HepG2 (cell line): ENCODE data around the gene PSMB4. TPM values are rescaled to one million over a fixed set of nuclear protein-coding genes. Genes with fewer than 3 reads are reported as not detected.

Experiments
- CBFB ChIP-seq: sonication (generic); formaldehyde crosslinking; IDR thresholded peaks from 2 replicates; pipeline ENCODE4 v1.4.0; 2020; ENCODE audit warnings: missing genetic modification reagents
- ESRRA ChIP-seq: sonication (generic); formaldehyde crosslinking; IDR thresholded peaks from 2 replicates; pipeline ENCODE4 v1.5.1; 2020; ENCODE audit warnings: mild to moderate bottlenecking, low read depth, missing genetic modification reagents
- GATA4 ChIP-seq: sonication (generic); IDR thresholded peaks from 2 replicates; pipeline ENCODE4 v1.6.1; 2016; ENCODE audit warnings: antibody characterized with exemption, low read depth, borderline replicate concordance
- HDAC2 ChIP-seq: sonication (generic); formaldehyde crosslinking; IDR thresholded peaks from 2 replicates; pipeline ENCODE4 v1.4.0; 2020; ENCODE audit warnings: missing genetic modification reagents
- KMT2B ChIP-seq: IDR thresholded peaks from 2 replicates; pipeline ENCODE4 v1.6.1; 2016; ENCODE audit warnings: missing genetic modification reagents, missing compliant biosample characterization
- MYC ChIP-seq: sonication (generic); formaldehyde crosslinking; IDR thresholded peaks from 2 replicates; pipeline ENCODE4 v1.9.0; 2021; ENCODE audit warnings: missing genetic modification reagents, borderline replicate concordance
- NONO ChIP-seq, 2 experiments: fragments of 450-650 bp in 1 of 2; sonication (generic) in 1 of 2; formaldehyde crosslinking in 1 of 2; IDR thresholded peaks in 1 of 2; conservative IDR thresholded peaks in 1 of 2; 2 replicates each; pipeline versions ENCODE4 v1.6.1 to v1.8.0; 2017 to 2022; ENCODE audit warnings: mild to moderate bottlenecking in 1 of 2, missing genetic modification reagents in 1 of 2, moderate library complexity in 1 of 2
- NR2F2 ChIP-seq: IDR thresholded peaks from 2 replicates; pipeline ENCODE4 v1.6.1; 2012; ENCODE audit warnings: low read depth, inconsistent platforms, borderline replicate concordance
- POLR2AphosphoS5 ChIP-seq: IDR thresholded peaks from 2 replicates; pipeline ENCODE4 v1.6.1; 2012; ENCODE audit warnings: low read depth, low read length
- SMAD9 ChIP-seq: sonication (generic); formaldehyde crosslinking; IDR thresholded peaks from 2 replicates; pipeline ENCODE4 v1.5.1; 2020; ENCODE audit warnings: mild to moderate bottlenecking, missing genetic modification reagents
- SP1 ChIP-seq, 2 experiments: fragments of 450-650 bp in 1 of 2; sonication (generic) in 1 of 2; formaldehyde crosslinking in 1 of 2; IDR thresholded peaks; 2 replicates each; pipeline versions ENCODE4 v1.4.0 to v1.6.1; 2016 to 2020; ENCODE audit warnings: missing genetic modification reagents in 1 of 2
- TAF1 ChIP-seq: sonication (generic); formaldehyde crosslinking; IDR thresholded peaks from 2 replicates; pipeline ENCODE4 v1.4.0; 2020; ENCODE audit warnings: missing genetic modification reagents
- TCF7 ChIP-seq: sonication (generic); IDR thresholded peaks from 2 replicates; pipeline ENCODE4 v1.6.1; 2016; ENCODE audit warnings: antibody characterized with exemption, low read depth
- ZNF230 ChIP-seq: sonication (generic); formaldehyde crosslinking; IDR thresholded peaks from 2 replicates; pipeline ENCODE4 v1.4.0; 2020; ENCODE audit warnings: mild to moderate bottlenecking, missing genetic modification reagents
- polyA plus RNA-seq, 8 experiments: library from polyadenylated mRNA; depleted of rRNA in 3 of 8; stranded (reverse) in 7 of 8; unstranded in 1 of 8; fragments of >200 nt; fragmentation: Illumina TruSeq in 4 of 8; extraction: Trizol in 4 of 8; gene quantifications; 2 replicates each; pipeline versions ENCODE4 v1.2.1 to v1.2.3, GENCODE V29; 2011 to 2016; ENCODE audit warnings: low read depth in 4 of 8, missing spikeins in 1 of 8, mixed read lengths in 1 of 8; ENCODE audit not compliant: insufficient read depth in 1 of 8
- total RNA-seq, 5 experiments: library from RNA; depleted of rRNA; stranded (reverse); fragments of >200 nt; fragmentation: Illumina TruSeq; extraction: Trizol; gene quantifications; 2 replicates each; pipeline ENCODE4 v1.2.3, GENCODE V29; 2016; ENCODE audit warnings: low read depth in 1 of 5
- TF ChIP-seq, protein P1 (sequence below): sonication (generic); formaldehyde crosslinking; IDR thresholded peaks from 2 replicates; pipeline ENCODE4 v1.4.0; 2020; ENCODE audit warnings: missing genetic modification reagents
- TF ChIP-seq, protein P2 (sequence below), 2 experiments: fragments of 450-650 bp in 1 of 2; sonication (generic) in 1 of 2; formaldehyde crosslinking; IDR thresholded peaks; 2 replicates each; pipeline versions ENCODE4 v1.5.0 to v1.8.0; 2020 to 2022; ENCODE audit warnings: mild to moderate bottlenecking in 1 of 2, missing genetic modification reagents in 1 of 2
- TF ChIP-seq, protein P3 (sequence below): sonication (generic); formaldehyde crosslinking; IDR thresholded peaks from 2 replicates; pipeline ENCODE4 v1.9.0; 2022; ENCODE audit warnings: low read depth, missing genetic modification reagents
- TF ChIP-seq, protein P4 (sequence below): sonication (generic); formaldehyde crosslinking; IDR thresholded peaks from 2 replicates; pipeline ENCODE4 v1.4.0; 2020; ENCODE audit warnings: missing genetic modification reagents
- TF ChIP-seq, protein P5 (sequence below): sonication (generic); IDR thresholded peaks from 2 replicates; pipeline ENCODE4 v1.6.1; 2016; ENCODE audit warnings: low read depth, borderline replicate concordance

Gene PSMB4
- total and polyA plus RNA-seq, 2 of the 13 experiments (the other 11 are each of a cell fraction or from before 2014, with no cell fraction given) = 336 to 383 TPM

DNA sequence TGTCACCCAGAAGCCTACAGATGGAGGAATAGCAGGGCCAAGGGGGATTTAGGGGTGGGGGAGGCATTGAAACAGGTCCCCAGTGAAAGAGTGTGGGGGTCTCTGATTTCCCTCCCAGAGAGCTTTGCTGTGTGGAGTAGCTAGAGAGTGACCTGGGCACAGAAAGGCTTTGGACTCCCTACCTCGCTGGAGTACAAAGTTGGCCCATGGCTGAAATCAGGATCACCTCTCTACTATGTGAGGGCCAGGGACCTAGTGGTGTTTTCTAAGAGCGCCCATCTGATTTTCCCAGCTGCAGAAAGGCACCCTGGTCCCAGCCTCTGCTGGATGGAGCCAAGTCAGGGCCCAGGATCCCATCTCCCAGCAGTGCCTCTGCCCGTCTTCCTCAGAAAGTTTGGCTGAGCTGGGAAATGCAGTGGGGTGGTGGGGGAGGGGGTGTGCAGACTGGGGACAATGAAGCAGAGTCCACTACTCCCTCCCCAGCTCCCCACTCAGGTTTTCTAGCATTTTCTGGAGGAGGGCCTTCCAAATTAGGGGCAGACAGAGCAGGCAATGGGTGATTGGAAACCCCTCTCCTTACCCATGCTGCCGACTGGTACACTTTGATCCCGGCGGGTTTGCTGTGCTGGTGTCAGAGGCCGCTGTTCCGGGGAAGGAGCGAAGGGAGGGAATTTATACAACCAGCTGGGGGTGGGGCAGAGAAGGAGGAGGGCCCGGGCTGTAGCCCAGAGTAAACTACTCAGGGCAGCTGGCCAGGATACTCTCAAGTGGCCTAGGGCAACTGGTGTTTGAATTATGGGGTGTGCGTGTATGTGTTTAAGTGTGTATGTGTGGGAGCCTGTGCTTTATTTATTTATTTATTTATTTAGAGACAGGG is 27.1 kb upstream of the PSMB4 start, which contains the start of gene SELENBP1 (continued):
- TF ChIP-seq ESRRA (no peak), HDAC2 (CRISPR knock-in tag) (peak; percentile 37; the same call in 1 of the 2 replicates), TAF1 (CRISPR knock-in tag) (peak; percentile 69), ZNF230 (0 out of 2 replicates have a peak, but pooled peaks have one; percentile 37), POLR2AphosphoS5 (peak; percentile 94), MYC (peak; percentile 77; the same call in 1 of the 2 replicates), KMT2B (CRISPR knock-in tag) (0 out of 2 replicates have a peak, but pooled peaks have one; percentile 13), TCF7 (0 out of 2 replicates have a peak, but pooled peaks have one; percentile 33), SP1 (IDR thresholded peaks at IDR 0.05) (no peak), SP1 (CRISPR knock-in tag; IDR thresholded peaks at IDR 0.05) (peak; percentile 29; the same call in 1 of the 2 replicates), NR2F2 (peak; percentile 48; the same call in 1 of the 2 replicates), GATA4 (peak; percentile 50; the same call in 1 of the 2 replicates), CBFB (no peak), SMAD9 (CRISPR knock-in tag) (no peak), NONO (IDR thresholded peaks at IDR 0.05) (no peak), NONO (CRISPR knock-in tag; conservative IDR thresholded peaks at IDR 0.05) (no peak; the same call in 1 of the 2 replicates)
- TF ChIP-seq, protein P1, sequence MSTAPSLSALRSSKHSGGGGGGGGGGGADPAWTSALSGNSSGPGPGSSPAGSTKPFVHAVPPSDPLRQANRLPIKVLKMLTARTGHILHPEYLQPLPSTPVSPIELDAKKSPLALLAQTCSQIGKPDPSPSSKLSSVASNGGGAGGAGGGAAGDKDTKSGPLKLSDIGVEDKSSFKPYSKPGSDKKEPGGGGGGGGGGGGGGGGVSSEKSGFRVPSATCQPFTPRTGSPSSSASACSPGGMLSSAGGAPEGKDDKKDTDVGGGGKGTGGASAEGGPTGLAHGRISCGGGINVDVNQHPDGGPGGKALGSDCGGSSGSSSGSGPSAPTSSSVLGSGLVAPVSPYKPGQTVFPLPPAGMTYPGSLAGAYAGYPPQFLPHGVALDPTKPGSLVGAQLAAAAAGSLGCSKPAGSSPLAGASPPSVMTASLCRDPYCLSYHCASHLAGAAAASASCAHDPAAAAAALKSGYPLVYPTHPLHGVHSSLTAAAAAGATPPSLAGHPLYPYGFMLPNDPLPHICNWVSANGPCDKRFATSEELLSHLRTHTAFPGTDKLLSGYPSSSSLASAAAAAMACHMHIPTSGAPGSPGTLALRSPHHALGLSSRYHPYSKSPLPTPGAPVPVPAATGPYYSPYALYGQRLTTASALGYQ (CRISPR knock-in tag) = 0 out of 2 replicates have a peak, but pooled peaks have one; percentile 50
- TF ChIP-seq, protein P2, sequence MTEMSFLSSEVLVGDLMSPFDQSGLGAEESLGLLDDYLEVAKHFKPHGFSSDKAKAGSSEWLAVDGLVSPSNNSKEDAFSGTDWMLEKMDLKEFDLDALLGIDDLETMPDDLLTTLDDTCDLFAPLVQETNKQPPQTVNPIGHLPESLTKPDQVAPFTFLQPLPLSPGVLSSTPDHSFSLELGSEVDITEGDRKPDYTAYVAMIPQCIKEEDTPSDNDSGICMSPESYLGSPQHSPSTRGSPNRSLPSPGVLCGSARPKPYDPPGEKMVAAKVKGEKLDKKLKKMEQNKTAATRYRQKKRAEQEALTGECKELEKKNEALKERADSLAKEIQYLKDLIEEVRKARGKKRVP (CRISPR knock-in tag; IDR thresholded peaks at IDR 0.05) = no peak
- TF ChIP-seq, protein P3, sequence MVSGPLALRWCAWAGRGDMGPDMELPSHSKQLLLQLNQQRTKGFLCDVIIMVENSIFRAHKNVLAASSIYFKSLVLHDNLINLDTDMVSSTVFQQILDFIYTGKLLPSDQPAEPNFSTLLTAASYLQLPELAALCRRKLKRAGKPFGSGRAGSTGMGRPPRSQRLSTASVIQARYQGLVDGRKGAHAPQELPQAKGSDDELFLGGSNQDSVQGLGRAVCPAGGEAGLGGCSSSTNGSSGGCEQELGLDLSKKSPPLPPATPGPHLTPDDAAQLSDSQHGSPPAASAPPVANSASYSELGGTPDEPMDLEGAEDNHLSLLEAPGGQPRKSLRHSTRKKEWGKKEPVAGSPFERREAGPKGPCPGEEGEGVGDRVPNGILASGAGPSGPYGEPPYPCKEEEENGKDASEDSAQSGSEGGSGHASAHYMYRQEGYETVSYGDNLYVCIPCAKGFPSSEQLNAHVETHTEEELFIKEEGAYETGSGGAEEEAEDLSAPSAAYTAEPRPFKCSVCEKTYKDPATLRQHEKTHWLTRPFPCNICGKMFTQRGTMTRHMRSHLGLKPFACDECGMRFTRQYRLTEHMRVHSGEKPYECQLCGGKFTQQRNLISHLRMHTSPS (CRISPR knock-in tag) = no peak
- TF ChIP-seq, protein P4, sequence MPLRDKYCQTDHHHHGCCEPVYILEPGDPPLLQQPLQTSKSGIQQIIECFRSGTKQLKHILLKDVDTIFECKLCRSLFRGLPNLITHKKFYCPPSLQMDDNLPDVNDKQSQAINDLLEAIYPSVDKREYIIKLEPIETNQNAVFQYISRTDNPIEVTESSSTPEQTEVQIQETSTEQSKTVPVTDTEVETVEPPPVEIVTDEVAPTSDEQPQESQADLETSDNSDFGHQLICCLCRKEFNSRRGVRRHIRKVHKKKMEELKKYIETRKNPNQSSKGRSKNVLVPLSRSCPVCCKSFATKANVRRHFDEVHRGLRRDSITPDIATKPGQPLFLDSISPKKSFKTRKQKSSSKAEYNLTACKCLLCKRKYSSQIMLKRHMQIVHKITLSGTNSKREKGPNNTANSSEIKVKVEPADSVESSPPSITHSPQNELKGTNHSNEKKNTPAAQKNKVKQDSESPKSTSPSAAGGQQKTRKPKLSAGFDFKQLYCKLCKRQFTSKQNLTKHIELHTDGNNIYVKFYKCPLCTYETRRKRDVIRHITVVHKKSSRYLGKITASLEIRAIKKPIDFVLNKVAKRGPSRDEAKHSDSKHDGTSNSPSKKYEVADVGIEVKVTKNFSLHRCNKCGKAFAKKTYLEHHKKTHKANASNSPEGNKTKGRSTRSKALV (CRISPR knock-in tag) = peak; percentile 56; the same call in 1 of the 2 replicates
- TF ChIP-seq, protein P5, sequence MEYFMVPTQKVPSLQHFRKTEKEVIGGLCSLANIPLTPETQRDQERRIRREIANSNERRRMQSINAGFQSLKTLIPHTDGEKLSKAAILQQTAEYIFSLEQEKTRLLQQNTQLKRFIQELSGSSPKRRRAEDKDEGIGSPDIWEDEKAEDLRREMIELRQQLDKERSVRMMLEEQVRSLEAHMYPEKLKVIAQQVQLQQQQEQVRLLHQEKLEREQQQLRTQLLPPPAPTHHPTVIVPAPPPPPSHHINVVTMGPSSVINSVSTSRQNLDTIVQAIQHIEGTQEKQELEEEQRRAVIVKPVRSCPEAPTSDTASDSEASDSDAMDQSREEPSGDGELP = peak; percentile 75
